Testis (tissue), 2 donors: ENCODE results near the gene PBXIP1.

Experiments used
- CTCF ChIP-seq, 3 experiments: fragments of 450-650 bp in 2 of 3; fragments of 200-600 bp in 1 of 3; sonication (generic) in 1 of 3; IDR thresholded peaks; one replicate each; pipeline ENCODE4 v1.5.1; 2016 to 2019; ENCODE audit warnings: antibody characterized with exemption in 3 of 3, mild to moderate bottlenecking in 2 of 3, moderate library complexity in 1 of 3
- POLR2A ChIP-seq: fragments of 450-650 bp; IDR thresholded peaks from one replicate; pipeline ENCODE4 v1.6.1; 2017; ENCODE audit warnings: antibody characterized with exemption, mild to moderate bottlenecking, moderate library complexity

GRCh38 chr1:154963643-154964042, 7.7 kb upstream of the PBXIP1 start:
- TF ChIP-seq POLR2A (no peak), CTCF (IDR thresholded peaks at IDR 0.05) (no peak)
